Right lobe of liver (tissue), 4 donors: ENCODE results near the gene MED14.

Experiments
- POLR2A ChIP-seq: fragments of 450-650 bp; IDR thresholded peaks from one replicate; pipeline ENCODE4 v1.6.1; 2017; ENCODE audit warnings: antibody characterized with exemption, mild to moderate bottlenecking
- TF ChIP-seq, protein P1 (sequence below), 4 donors: fragments of 200-600 bp in 3 of 4; fragments of 450-650 bp in 1 of 4; IDR thresholded peaks; one replicate each; pipeline versions ENCODE4 v1.5.1 to v1.8.0; 2016 to 2022; ENCODE audit warnings: antibody characterized with exemption in 4 of 4, mild to moderate bottlenecking in 2 of 4
- donor health status: DM: no; HTN: no; CAD: no.
- donor health status: DM: no; HTN: no; CAD: no.
- donor health status: DM: no; HTN: yes; CAD: no.

DNA sequence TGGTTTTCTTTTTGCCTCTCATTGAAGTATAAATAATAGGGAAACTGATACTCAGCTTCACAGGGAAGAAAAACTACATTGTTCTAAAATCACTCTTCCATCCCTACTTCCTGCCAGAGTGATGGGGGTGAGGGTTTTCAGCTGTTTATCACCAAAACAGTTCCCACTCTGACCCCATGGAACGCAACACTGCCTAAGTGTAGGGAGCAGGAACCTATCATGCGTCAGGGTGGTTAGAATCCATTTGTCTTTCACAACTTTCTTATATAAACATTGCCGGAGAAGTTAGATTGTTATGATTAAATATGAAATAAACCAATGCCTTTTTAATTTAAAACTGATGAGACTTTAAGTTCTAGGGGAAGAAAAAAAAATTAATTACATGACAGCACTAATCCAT is 128.0 kb downstream of the MED14 start:
- no peak for TF ChIP-seq POLR2A
- TF ChIP-seq, protein P1, sequence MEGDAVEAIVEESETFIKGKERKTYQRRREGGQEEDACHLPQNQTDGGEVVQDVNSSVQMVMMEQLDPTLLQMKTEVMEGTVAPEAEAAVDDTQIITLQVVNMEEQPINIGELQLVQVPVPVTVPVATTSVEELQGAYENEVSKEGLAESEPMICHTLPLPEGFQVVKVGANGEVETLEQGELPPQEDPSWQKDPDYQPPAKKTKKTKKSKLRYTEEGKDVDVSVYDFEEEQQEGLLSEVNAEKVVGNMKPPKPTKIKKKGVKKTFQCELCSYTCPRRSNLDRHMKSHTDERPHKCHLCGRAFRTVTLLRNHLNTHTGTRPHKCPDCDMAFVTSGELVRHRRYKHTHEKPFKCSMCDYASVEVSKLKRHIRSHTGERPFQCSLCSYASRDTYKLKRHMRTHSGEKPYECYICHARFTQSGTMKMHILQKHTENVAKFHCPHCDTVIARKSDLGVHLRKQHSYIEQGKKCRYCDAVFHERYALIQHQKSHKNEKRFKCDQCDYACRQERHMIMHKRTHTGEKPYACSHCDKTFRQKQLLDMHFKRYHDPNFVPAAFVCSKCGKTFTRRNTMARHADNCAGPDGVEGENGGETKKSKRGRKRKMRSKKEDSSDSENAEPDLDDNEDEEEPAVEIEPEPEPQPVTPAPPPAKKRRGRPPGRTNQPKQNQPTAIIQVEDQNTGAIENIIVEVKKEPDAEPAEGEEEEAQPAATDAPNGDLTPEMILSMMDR (IDR thresholded peaks at IDR 0.05), result no peak
